Posterior vena cava (tissue), 2 donors: ENCODE results near the gene COA8. TPM values are rescaled to one million over a fixed set of nuclear protein-coding genes. Genes with fewer than 3 reads are reported as not detected.

Experiments
- DNase-seq: peaks from one replicate; pipeline ENCODE4 v3.0.0-alpha.2; 2020; ENCODE audit warnings: low spot score
- intact Hi-C, 2 donors: fragments of 100-400 bp; cut with DNase I; formaldehyde crosslinking; loops; one replicate each; pipeline versions ENCODE4 v1.14.1 to v1.14.2; 2022 to 2023
- long read RNA-seq, 2 donors: library from polyadenylated mRNA; unstranded; transcript quantifications; one replicate each; pipeline ENCODE4 v2.0.0, GENCODE V29; 2020 to 2021
- total RNA-seq, 2 donors: library from RNA; stranded (reverse); fragmentation: NEBNext Ultra II Directional; extraction: Animal tissue kit (Norgen Biotek cat#: 25700); gene quantifications; one replicate each; pipeline ENCODE4 v1.2.1, GENCODE V29; 2021
- donor health status: DM: yes; HTN: yes; CAD: no.
- donor health status: DM: yes; HTN: yes; CAD: no.

The COA8 gene
- total RNA-seq: 10 to 100 TPM; 33.9 to 40.3 TPM
- long read RNA-seq, donor 1, transcript APOPT1-201 (5 exons, 2,523 nt): major isoform, 14 of 18 reads
- long read RNA-seq, donor 1, partial matches to known transcripts: 0 of 18 reads
- long read RNA-seq, donor 1, other reads (novel, unspliced or antisense): 3 of 18 reads
- long read RNA-seq, donor 2, transcript APOPT1-202 (3 exons, 575 nt): minor isoform, 7 of 61 reads
- long read RNA-seq, donor 2, transcript APOPT1-201 (5 exons, 2,523 nt): major isoform, 39 of 61 reads
- long read RNA-seq, donor 2, partial matches to known transcripts: 1 of 61 reads
- long read RNA-seq, donor 2, other reads (novel, unspliced or antisense): 9 of 61 reads

DNA sequence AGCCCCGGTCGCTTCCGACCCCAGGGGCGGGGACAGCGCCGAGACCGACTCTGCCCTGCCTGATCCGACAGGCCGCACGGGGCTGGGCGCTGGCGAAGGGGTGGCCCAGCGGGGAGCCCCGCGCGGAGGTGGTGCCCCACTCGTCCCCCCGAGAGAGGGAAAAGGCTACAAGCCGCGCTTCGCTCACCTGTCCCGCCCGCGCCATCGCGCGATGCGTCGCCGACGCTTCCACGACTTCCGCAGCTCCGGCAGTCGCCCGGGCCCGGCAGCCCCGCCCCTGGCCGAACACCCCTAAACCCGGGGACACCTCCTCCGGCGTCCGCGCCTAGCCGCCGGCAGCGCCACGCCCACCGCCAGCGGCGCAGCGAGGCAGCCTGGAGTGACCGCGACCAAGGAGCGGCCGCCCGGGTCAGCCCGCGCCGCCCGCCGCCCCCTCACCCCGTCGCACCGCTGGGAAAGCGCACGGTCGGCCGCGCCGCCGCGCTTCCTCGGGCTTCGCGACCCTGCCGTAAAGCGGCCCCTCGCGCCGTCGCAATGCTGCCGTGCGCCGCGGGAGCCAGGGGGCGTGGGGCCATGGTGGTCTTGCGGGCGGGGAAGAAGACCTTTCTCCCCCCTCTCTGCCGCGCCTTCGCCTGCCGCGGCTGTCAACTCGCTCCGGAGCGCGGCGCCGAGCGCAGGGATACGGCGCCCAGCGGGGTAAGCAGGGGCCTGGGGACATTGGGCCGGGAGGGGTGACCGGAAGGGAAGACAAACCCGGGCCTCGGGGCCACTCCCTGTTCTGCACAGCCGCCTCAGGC, at the start of gene COA8, which contains the start of gene BAG5:
TSS of gene COA8 (plus strand) at position 532 of the 797 bp plus-strand sequence. CDS start at position 574, 42 bp downstream.
TSS of gene BAG5 (minus strand) at position 229 of the 797 bp plus-strand sequence. CDS start 1,493 bp downstream, outside the sequence.
- intact Hi-C loops: loop anchor here in 1 of 2 donors (5.0 kb wide), 1 partner anchor 930 kb away; no protein-coding TSS in a partner anchor
- peak; percentile 96 for DNase-seq

DNA sequence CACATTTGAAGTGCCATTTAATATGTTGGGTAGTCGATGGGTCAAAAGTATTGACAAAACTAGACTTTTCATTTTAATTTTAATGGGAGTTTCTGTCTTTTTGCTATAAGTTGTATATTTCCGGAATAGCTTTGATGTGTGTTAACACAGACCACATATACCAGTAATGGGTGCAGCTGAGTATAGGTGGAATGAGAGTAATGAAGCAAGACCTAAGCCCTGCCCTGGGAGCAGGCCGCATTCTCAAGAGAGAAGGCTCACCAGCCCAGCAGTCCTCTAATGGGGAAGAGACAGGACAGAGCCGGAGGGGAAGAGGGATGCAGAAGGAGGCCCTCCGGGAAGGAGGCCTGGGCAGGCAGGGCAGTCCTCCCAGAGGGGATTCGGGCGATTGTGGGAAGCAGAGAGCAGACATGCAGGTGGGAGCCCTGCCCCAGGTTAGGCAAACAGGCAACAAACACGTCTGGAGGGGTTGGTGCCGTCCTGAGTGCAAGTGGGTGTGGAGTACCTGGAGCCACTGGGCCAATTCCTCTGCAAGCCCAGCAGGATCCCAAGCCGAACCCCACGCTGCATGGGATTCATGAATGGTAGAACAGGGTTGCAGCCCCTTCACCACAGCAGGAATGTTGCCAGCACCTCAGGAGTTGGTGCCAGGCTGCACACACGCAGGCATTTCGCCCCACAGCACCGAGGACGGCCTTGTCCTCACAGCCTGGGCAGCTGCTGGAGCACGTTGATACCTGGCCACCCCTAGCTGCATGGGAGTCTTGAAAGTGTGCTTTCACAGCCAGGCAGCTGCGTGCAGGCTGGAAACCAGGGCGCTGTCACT, 48.0 kb upstream of the COA8 start:
- intact Hi-C loops: loop anchor here in 1 of 2 donors (5.0 kb wide), 1 partner anchor 37 kb away; no protein-coding TSS in a partner anchor
- DNase-seq: peak; percentile 61

DNA sequence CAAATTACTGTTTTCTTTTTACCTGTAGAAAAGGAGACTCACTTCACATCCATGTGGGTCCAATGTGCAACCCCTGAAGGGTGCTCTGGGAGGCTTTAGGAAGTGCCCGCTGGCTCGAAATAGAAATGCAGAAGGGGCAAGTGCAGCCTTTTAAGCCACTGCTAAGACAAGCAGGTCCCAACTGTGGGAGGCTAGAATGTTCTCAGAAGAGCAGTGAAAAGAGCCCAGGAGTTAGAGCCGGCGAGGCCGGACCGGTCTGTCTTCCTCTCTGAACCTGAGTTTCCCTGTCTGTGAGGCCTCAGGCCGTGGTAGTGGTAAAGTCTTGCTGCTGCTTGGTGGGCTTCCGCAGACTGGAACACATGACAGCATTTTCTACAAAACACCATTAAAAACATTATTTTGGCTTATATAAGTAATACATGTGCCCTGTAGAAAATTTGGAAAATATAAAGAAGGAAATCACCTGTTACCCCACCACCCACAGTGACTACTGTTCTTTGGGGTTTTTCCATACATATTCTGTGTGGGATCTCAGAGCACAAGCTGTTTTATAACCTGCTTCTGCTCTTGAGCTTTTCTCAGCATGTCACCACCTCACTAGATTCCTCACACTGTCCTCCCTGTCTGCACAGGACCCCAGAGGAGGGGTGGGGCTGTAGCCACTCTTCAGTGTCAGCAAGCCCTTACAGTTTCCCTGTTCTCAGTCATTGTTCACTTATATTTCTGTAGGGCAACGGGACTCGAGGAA, 46.2 kb upstream of the COA8 start:
- intact Hi-C loops: loop anchor here in 1 of 2 donors (5.0 kb wide), 1 partner anchor 36 kb away; no protein-coding TSS in a partner anchor
- DNase-seq: peak; percentile 55

DNA sequence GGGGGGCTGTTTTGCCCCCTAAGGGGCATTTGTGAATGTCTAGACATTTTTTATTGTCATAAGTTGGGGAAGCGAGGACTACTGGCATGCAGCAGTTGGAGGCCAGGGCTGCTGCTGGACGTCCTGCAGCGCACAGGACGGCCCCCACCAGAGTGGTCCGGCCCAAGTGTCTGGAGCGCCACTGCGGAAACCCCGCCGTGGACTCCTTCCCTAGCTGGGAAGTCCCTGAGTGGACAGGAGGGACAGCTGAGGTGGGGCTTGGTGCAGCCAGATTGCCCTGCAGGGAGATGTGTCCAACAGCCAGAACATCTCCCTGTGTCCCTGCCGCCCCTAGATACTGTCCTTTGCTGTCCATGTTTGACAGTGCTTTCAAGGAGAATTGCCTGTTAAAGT, 45.6 kb upstream of the COA8 start:
- DNase-seq: peak; percentile 55
- intact Hi-C loops: loop anchor here in 1 of 2 donors (5.0 kb wide), 1 partner anchor 35 kb away; no protein-coding TSS in a partner anchor

GRCh38 chr14:103517721-103518421, 44.9 kb upstream of the COA8 start:
- DNase-seq: peak; percentile 78
- intact Hi-C loops: loop anchor here (2.0 to 5.0 kb wide), 2 partner anchors 29 to 34 kb away; no protein-coding TSS in a partner anchor

DNA sequence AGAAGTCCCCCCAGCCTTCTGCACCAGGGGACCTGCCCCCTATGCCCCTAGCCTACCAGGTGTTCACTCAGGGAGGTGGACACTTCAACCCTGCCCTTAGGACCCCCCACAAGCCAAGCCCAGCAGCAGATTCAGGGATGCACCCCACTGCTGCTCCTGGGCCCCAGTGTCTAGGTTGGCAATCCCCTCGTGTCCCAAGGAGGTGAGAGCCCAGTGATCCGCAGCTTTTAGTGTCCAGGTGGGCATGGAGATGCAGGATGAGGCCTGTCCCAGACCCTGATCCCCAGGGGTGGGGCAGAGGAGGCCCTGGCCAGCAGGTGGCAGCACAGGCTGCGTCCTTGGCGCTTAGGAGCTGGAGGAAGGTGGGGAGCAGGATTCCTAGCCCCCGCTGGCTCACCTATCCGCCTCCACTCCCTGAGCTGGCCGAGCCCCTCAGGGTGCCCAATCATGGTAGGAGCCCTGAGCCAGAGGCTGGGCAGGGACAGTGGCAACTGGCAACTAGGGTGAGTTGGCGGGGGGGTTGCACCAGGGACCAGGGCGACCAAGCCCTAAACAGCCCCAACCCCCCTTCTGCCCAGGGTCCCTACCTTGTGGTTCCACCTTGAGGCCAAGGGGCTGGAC, 44.2 kb upstream of the COA8 start:
- peak; percentile 89 for DNase-seq
- intact Hi-C loops: loop anchor here (2.0 to 5.0 kb wide), 2 partner anchors 28 to 34 kb away; no protein-coding TSS in a partner anchor

GRCh38 chr14:103519043-103519836, 43.5 kb upstream of the COA8 start:
- peak; percentile 72 for DNase-seq
- intact Hi-C loops: loop anchor here (2.0 to 5.0 kb wide), 2 partner anchors 28 to 33 kb away; no protein-coding TSS in a partner anchor

GRCh38 chr14:103519837-103520212, 42.9 kb upstream of the COA8 start:
- intact Hi-C loops: loop anchor here (2.0 to 5.0 kb wide), 2 partner anchors 27 to 32 kb away; no protein-coding TSS in a partner anchor
- DNase-seq: peak; percentile 84

GRCh38 chr14:103520269-103520656, 42.5 kb upstream of the COA8 start:
- DNase-seq: no peak
- intact Hi-C loops: no loop called here

DNA sequence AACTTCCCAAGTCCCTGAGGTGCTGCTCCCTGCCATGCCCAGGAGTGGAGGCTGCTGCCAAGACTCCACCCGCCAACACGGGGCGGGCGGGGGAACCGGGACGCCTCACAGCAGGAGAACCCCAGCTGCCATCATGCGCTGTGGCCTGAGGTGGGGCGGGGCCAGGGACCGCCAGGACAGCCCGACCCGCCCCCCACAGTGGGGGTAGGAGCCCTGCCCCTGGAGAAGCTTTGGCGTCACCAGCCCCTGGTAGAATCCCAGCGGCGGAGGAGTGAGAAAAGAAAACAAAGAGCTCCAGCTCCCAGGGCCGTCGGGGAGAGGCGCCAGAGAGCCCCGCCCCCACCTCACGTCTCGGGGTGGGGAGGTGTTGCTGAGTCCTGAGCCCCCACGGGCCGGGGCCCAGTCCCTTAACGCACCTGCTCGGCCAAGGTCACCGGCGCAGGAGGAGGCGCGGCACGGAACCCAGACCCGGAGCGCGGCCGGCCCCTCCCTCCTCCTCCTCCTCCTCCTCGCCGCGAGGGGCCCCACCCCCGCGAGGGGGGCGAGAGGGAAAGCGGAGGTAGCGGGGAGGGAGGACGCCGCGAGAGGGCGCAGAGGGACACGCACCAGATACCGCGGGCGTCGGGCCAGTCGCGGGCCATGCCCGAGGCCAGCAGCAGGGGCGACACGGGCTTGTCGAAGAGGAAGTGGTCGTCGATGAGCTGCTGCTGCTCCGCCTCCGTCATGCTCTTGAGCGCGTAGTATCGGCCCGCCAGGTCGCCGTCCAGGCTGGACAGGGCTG, 41.9 kb upstream of the COA8 start:
- intact Hi-C loops: no loop called here
- peak; percentile 93 for DNase-seq

DNA sequence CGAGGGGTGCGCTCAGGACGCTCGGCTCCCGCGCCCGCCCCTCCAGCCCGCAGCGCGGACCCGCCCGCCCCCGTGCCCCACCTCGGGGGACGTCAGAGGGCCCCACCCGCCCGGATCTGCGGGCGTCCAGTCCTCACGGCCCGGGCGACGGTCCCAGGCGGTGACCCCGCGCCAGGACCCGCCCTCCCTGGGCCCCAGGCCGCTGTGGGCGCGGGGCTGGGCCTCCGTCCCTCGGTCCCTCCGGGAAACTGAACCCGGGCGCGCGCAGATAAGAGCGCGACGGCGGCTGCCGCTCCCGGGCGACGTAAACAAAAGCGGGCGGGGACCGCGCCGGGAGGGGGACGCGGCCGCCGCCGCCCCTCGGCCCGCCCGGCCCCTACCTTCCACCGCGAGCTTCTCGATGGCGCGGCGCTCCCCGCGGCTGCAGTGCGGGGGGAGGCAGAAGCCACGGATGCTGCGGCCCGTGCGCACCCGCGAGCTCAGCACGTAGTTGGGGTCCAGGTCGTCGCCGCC, 41.3 kb upstream of the COA8 start:
- intact Hi-C loops: no loop called here

GRCh38 chr14:103521951-103522563, 40.7 kb upstream of the COA8 start:
- intact Hi-C loops: no loop called here
- DNase-seq: peak; percentile 86

More for the DNA sequence above, 41.3 kb upstream of the COA8 start:
- DNase-seq: no peak

- intact Hi-C loops: no loop called here
- DNase-seq: peak; percentile 91
Measured at GRCh38 chr14:103522649-103523574, 39.8 kb upstream of the COA8 start, which contains the start of gene CKB. CKB (minus strand) TSS chr14:103522830; CDS start chr14:103522493, 337 bp downstream.

DNA sequence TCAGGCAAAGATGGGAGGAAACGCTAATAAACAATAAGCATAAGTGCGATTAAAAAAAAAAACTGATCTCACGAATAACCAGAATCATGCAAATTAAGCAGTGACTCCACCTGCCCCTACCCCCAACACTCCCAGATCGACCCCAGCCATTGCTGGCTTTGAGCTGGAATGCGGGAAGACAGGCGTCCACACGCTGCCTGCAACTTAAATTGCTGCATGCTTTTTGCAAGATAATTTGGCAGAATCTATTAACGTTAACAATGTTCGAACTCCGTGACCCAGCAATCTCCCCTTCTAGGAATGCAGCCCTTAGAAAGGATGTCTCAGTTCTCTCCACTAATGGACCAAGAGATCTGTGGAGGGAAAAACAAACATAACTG, 39.2 kb upstream of the COA8 start:
- intact Hi-C loops: no loop called here
- no peak for DNase-seq
